GM12875 (cell line): ENCODE measurements around the gene NFIX.

Source experiments
- H3K4me3 ChIP-seq: one replicate; pipeline ENCODE4 v1.5.1; 2011; ENCODE audit warnings: low read depth, low read length, control low read depth
- CTCF ChIP-seq: IDR thresholded peaks from 2 replicates; pipeline ENCODE4 v1.5.1; 2011; ENCODE audit warnings: low read depth, mild to moderate bottlenecking, control low read depth, inconsistent platforms, low read length, moderate library complexity, borderline replicate concordance; ENCODE audit not compliant: insufficient read depth

Gene NFIX

GRCh38 chr19:13133241-13133870, 138.1 kb downstream of the NFIX start:
- no peak overlapping the region for H3K4me3 ChIP-seq
- TF ChIP-seq CTCF, result no peak

- TF ChIP-seq CTCF, result no peak
- no peak overlapping the region for H3K4me3 ChIP-seq
Measured at GRCh38 chr19:13134626-13135025, 139.4 kb downstream of the NFIX start.

- no peak for TF ChIP-seq CTCF
- H3K4me3 ChIP-seq, result no peak overlapping the region
Measured at GRCh38 chr19:13135068-13136062, 140.1 kb downstream of the NFIX start.

GRCh38 chr19:13137290-13137794, 142.1 kb downstream of the NFIX start:
- no peak for TF ChIP-seq CTCF
- H3K4me3 ChIP-seq, result no peak overlapping the region

GRCh38 chr19:13138171-13138915, 143.1 kb downstream of the NFIX start:
- TF ChIP-seq CTCF, result no peak
- no peak overlapping the region for H3K4me3 ChIP-seq

- no peak overlapping the region for H3K4me3 ChIP-seq
- TF ChIP-seq CTCF, result no peak
Measured at GRCh38 chr19:13138916-13139198, 143.6 kb downstream of the NFIX start.
